Omental fat pad (tissue), 4 donors: ENCODE results near the gene TYMP. TPM values are rescaled to one million over a fixed set of nuclear protein-coding genes. Genes with fewer than 3 reads are reported as not detected.

Experiments
- ATAC-seq: fragments of 150-250 bp; one replicate; pipeline ENCODE4 v1.9.1; 2016; ENCODE audit warnings: mild to moderate bottlenecking, moderate library complexity; ENCODE audit not compliant: low FRiP score
- DNase-seq: peaks from one replicate; pipeline ENCODE4 v3.0.0-alpha.2; 2019; ENCODE audit warnings: low spot score
- total RNA-seq, 4 donors: library from RNA; depleted of rRNA; stranded (reverse); fragments of >200 nt; gene quantifications; one replicate each; pipeline ENCODE4 v1.1.0, GENCODE V29; 2016
- TF ChIP-seq, protein P1 (sequence below), 3 donors: fragments of 450-650 bp; IDR thresholded peaks; one replicate each; pipeline ENCODE4 v1.5.1; 2016 to 2017; ENCODE audit warnings: antibody characterized with exemption in 3 of 3, mild to moderate bottlenecking in 3 of 3, moderate library complexity in 2 of 3

Gene TYMP
- total RNA-seq, 4 donors from 2014 or later, result 47.9 to 212 (median 144) TPM

DNA sequence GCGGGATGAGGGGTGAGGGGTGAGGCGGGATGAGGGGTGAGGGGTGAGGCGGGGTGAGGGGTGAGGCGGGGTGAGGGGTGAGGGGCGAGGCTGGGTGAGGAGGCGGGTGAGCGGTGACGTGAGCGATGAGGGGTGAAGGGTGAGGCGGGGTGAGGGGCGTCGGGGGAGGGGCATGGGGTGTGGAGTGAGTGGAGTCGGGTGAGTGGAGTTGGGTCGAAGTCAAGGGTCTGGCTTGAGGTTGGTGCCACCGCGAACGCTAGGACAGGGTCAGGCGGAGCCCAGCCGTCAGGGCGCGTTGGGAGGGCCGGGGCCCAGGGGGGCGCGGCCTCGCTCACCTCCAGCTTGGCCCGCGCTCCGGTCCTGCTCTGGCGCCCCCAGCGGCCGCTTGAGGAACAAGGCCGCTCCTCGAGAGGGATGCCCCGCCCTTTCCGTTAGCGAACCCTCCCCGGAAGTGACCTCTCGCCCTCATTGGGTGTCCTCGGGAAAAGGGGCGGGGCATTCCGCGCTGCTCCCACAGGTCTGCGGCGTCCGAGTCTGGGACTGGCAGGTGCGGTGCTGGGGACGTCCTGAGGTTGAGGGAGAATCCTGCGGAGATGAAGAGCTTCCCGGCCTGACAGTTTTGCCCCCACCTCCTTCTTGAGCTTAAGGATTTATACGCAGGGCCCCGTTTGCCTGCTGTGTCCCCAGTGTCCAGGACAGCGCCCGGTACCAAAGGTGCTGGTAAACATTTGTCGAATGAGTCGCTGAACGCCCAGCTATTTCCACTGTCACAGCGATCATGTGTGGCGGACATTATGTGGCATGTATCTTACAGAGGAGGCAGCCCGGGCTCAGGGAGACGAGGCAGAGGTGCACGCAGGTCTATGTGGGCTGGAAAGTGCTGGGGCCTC, 33.0 kb upstream of the TYMP start, which contains the start of gene SYCE3:
Gene SYCE3, minus strand, starts transcription at position 397 of the 890 bp plus-strand sequence. CDS start 6,514 bp downstream, outside the sequence.
- peak; percentile 97 for ATAC-seq
- TF ChIP-seq, protein P1, sequence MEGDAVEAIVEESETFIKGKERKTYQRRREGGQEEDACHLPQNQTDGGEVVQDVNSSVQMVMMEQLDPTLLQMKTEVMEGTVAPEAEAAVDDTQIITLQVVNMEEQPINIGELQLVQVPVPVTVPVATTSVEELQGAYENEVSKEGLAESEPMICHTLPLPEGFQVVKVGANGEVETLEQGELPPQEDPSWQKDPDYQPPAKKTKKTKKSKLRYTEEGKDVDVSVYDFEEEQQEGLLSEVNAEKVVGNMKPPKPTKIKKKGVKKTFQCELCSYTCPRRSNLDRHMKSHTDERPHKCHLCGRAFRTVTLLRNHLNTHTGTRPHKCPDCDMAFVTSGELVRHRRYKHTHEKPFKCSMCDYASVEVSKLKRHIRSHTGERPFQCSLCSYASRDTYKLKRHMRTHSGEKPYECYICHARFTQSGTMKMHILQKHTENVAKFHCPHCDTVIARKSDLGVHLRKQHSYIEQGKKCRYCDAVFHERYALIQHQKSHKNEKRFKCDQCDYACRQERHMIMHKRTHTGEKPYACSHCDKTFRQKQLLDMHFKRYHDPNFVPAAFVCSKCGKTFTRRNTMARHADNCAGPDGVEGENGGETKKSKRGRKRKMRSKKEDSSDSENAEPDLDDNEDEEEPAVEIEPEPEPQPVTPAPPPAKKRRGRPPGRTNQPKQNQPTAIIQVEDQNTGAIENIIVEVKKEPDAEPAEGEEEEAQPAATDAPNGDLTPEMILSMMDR (IDR thresholded peaks at IDR 0.05), result peak in 2 of 3 donors; percentile 40 to 94
- peak; percentile 96 for DNase-seq

DNA sequence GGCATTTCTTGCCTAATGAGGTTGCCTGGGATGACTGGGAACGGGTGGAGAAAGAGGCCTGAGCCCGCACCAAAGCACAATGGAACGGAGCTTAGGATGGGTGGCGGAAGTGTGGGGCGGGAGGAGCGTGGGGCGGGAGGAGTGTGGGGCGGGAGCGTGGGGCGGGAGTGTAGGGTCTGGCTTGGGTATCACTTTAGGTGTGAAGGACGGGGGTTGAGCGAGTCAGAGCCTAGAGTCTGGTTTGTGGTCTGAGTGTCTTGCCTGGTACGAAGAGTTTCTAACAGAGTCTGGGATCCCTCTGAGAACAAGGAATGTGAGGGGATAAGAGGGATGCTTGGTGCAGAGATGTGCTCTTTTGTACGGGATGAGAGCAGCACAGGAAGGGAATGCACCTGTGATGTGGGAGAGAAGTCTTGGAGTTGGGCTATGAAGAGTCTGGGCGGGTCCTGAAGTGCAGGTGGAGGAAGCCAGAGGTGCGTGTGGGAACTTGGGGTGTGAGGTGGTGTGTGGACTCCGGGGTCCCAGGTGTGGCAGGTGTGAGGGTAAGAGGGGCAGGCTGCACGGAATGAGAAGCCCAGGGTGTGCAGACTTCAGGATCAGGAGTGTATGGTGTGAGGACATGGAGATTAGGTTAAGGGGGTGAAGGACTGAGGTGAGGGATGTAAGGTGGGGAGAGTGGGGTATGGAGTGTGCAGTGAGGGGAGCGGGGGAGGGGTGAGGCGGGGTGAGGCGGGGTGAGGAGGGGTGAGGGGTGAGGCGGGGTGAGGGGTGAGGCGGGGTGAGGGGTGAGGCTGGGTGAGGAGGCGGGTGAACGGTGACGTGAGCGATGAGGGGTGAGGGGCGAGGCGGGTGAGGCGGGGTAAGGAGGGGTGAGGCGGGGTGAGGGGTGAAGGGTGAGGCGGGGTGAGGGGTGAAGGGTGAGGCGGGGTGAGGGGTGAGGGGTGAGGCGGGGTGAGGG, 31.9 kb upstream of the TYMP start:
- DNase-seq (no peak), ATAC-seq (no peak)
- TF ChIP-seq, protein P1 (IDR thresholded peaks at IDR 0.05), result no peak

DNA sequence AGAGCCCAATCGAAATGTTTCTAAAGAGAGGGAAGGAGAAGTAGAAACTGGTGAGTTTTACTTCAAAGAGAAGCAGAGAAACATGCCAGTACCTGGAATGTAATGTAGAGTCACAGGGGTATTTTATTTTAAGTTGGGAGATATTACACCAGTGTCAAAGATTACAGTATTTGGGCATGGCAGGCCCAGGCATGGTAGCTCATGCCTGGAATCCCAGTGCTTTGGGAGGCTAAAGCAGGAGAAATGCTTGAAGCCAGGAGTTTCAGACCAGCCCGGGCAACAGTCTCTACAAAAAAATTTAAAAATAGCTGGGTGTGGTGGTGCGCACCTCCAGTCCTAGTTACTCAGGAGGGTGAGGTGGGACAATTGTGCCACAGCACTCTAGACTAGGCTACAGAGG, 30.2 kb upstream of the TYMP start:
- ATAC-seq (no peak), DNase-seq (no peak)
- TF ChIP-seq, protein P1 (IDR thresholded peaks at IDR 0.05), result no peak

DNA sequence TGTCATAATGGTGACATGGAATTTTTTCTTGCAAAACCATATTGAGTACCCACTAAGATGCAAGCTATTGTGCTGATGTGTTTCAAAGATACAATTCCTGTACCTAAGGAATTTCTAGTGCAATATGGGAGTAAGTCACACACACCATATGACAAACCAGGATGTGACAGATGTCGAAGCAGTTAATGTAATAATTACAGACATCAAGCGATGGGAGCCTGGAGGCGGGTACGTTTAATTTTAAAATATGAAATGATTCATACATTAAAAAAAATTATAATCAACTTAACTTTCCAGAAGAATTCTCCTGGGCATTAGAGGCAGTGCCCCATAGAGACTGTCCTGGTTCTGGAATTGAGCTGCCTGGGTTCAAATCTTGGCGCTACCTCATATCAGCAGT, 26.9 kb upstream of the TYMP start:
- ATAC-seq (no peak), DNase-seq (no peak)
- TF ChIP-seq, protein P1 (IDR thresholded peaks at IDR 0.05), result no peak

DNA sequence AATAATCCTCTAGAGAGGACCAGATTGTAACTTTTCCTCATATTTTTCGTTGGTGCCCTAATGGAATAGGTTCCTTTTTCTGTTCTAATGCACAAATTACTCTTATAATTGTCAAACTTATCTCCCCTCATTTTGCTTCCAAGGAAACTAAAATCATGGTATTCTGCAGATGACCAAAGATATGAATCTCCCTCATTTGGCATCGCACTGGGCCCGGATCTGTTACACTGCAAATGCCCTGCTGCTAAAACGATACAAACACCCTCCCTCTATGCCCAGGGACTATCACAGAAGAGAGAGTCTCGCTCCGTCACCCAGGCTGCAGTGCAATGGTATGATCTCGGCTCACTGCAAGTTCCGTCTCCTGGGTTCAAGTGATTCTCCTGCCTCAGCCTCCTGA, 23.5 kb upstream of the TYMP start:
- TF ChIP-seq, protein P1 (IDR thresholded peaks at IDR 0.05), result no peak
- no peak for DNase-seq
- ATAC-seq, result no peak

DNA sequence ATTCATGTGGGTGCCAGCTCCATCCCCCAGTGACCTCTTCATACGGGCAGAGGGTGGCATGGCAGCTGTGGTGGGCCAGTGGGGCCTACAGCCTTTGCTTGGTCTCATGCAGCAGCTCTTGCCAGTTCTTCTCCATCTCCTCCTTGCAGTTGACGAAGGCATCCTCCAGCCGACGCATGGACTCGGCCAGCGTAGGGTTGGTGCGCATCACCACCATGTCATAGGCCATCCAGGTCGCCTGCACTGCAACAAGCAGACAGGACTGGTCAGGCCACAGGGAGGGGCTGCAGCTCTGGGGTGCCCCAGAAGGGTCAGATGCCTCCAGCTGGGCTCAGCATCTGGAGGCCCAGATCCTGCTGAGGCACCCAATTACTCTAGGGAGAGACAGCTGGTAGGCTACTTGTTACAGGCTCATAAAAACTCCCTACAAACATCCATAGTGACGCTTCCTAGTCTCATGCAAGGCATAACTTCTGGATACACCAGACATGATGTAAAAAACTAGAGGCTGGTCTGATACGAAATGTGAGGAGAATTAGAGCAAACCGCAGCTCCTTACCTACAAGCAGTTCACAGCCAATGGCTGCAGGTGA, 21.4 kb upstream of the TYMP start:
- TF ChIP-seq, protein P1 (IDR thresholded peaks at IDR 0.05), result no peak
- ATAC-seq (no peak), DNase-seq (no peak)
